NCI-H526 (cell line): ENCODE measurements around the gene KCNS1.

Experiments used
- DNase-seq, 2 experiments: peaks; one replicate each; lab custom pipeline; 2025; lab: John Stamatoyannopoulos, UW

The KCNS1 gene

DNA sequence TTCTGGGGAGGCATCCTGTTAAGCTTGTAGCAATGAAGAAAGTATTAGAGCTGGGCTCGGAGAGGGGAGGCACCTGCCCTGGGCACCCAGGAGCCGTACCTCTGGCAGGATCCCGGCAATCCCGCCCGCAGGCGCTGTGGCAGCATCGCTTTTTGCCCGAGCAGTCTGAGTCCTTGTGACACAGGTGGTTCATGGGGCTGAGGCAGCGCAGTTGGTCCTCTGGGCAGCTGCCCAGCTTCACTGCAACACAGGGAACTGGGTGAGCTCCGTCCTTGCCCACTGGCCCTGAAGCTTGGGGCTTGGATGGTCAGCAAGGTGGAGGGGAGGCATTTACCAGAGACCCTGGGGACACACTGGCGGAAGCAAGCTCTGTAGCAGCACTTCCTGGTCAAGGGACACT is 9.4 kb upstream of the KCNS1 start:
- DNase-seq: no peak

DNA sequence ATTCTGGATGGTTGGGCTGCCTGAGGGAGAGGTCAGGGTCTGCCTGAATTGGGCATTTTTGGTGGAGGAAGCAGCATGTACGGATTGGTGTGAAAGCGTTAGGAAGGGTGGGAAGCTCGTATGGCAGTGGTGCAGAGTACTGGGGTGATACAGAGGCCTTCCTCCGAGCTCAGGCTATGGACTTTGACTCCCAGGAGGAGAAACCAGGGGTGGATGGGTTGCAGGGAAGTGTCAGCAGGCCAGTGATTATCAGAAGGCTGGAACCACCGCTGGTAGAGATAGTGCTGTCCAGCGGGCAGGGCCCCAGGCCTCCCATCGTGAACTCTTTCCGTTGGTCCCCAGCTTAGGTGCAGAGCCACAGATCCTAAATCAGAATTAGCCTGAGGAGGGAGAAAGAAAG is 8.7 kb upstream of the KCNS1 start:
- no peak for DNase-seq

DNA sequence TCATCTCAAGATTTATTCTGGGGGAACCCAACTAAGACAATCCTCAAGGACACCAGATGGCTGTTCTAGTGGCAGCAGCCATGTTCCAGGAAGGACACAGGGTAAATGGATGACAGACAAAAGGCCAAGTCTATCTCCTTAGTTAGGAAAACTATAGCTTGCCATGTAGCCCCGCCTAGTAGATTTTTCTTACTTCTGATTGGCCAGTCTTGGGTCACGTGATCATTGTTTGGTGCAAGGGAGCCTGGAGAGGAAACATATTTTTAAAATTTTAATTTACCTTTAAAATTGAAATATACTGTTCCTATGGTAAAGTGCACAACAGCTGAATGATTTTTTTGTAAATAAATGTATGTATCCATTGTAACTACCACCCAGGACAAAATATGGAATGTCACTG is 4.4 kb upstream of the KCNS1 start:
- DNase-seq: no peak

DNA sequence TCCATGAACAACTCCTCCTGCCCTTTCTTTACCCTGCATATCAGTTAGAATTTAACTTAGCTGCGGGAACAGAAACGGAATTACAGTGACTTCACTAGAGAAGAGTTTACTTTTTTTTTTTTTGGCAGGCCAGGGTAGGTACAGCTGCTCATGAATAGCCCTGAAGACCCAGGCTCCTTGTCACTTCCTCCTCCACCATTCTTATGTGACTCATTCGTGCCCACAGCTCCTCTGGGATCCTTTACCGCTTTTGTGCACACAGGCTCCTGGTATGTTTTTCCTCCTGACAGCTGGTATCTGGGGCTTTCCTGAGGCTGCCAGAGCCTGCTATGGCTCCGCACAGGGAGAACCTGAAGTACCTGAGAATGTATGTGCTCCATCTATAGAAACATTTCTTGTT is 3.9 kb upstream of the KCNS1 start:
- DNase-seq: no peak

DNA sequence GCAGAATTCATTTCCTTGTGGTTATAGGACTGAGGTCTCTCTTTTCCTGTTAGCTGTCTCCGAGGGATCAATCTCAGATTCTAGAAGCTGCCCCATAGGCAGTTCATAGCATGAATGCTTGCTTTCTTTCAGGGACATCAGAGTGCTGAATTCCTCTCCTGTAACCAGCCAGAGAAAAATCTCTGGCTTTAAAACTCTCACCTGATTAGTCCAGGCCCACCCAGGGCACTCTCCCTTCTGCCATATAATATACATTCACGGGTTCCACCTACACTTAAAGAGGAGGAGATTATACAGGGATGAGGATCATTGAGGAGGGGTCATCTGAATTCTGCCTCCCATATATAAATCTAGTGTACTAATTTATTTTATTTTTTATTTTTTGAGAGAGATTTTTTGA is 2.1 kb upstream of the KCNS1 start:
- DNase-seq: no peak

DNA sequence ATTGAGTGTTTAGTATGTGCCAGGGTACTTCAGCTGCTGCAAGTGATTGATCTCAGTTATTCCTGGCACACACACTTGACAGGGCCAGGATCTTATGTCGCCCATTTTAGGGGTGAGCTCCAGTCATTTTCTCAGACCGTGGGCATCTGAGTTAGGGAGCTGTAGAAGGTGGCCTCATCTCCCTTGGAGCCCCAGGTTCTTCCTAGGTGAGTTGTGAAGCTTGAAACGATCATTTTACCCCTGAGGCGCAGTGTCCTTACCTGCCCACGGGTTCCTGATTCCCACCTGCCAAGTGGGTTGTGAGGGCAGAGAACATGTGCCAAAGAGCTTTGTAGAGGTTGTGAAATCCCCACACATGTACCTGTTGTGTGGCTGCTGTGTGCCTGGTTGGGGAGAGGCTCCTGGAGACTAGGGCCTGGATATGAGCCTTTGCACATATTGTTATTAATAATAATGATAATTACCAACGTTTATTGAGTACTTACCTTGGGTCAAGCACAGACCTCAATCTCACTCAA is 465 bp upstream of the KCNS1 start:
- DNase-seq: no peak

DNA sequence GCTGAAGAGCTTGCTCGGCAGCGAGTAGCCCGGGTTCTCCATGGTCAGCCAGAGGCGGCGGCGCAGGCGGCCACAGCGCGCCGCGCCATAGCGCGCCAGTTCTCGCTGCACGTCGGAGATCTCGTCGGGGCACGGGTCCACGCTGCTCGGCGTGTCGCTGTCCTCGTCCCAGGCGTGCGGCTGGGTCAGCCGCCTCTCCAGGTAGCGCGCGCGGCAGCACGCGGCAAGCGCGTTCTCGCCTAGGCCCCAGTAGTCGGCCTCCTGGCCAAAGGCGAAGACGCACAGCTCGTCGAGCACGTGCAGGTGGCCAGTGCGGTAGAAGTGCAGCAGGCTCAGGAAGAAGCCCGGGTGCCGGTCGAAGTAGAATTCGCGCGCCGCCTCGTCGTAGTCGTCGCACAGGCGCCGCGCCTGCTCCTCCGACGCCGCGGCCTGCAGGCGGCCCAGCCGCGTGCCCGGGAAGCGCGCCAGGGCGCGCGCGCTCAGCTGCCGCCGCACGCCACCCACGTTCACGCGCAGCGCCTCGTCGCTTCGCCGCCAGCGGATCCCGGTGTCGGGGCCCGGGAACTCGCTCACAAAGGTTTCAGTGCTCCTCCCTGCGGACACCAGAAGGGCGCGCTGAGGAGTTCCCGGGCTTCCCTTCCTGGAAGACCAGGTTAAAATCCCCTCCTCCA is 2.7 kb downstream of the KCNS1 start:
- DNase-seq: peak; percentile 33 to 75

DNA sequence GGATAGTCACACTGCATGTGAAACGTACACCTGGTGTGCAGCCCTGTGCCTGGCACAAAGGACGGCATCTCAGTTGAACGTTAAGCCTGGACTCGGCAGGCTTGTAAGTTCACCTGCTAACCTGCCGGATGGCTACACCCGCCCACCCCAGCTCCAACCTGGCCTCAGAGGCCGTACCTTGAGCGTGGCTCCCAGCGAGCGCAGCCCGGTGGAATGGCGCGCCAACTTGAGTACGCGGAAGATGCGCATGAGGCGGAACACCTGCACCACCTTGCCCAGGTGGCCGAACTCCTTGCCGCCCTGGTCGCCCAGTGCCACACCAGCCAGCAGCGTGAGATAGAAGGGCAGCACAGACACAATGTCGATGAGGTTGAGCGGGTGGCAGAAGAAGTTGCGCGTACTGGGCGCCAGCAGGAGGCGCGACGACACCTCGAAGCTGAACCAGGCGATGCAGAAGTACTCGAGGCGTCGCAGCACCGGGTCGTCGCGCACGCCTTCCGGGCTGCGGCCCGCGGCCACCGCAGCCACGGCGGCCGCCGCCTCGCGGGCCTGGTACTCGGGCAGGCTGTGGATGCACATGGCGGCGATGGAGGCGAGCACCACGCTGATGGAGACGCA is 3.3 kb downstream of the KCNS1 start:
- no peak for DNase-seq

DNA sequence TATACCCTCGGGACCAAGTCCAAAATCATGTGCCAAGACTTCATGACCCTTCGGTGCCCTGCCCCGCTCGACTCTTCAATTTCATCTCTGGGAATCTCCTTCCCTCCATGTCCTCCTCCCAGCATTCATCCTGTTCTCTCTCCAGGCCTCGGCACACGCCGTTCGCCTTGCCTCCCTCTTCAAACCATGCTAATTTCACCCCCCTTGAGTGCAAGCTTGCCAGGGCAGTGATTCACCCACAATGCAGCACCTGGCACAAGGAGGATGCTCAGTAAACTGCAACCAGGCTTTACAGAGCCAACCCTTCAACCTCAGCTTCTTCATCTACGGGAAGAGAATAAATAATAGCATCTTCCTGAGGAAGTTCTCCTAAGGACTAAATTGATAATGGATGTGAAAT is 4.1 kb downstream of the KCNS1 start:
- DNase-seq: no peak

DNA sequence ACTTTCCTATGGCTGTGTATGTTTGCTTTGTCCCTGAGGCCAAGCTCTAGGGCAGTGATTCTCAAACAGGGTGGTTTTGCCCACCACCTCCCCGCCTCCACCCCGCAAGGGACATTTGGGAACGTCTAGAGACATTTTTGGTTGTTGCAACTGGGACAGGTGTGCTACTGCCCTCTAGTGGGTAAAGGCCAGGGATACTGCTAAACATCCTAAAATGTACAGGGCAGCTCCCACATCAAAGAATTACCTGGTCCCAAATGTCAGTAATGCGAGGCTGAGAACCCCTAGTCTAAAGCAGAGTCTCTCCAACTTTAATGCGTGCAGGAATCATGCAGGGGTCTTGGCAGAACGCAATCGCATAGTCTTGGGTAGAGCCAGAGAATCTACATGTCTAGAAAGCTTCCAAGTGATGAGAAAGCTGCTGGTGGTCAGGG is 5.1 kb downstream of the KCNS1 start:
- peak; percentile 33 to 75 for DNase-seq

DNA sequence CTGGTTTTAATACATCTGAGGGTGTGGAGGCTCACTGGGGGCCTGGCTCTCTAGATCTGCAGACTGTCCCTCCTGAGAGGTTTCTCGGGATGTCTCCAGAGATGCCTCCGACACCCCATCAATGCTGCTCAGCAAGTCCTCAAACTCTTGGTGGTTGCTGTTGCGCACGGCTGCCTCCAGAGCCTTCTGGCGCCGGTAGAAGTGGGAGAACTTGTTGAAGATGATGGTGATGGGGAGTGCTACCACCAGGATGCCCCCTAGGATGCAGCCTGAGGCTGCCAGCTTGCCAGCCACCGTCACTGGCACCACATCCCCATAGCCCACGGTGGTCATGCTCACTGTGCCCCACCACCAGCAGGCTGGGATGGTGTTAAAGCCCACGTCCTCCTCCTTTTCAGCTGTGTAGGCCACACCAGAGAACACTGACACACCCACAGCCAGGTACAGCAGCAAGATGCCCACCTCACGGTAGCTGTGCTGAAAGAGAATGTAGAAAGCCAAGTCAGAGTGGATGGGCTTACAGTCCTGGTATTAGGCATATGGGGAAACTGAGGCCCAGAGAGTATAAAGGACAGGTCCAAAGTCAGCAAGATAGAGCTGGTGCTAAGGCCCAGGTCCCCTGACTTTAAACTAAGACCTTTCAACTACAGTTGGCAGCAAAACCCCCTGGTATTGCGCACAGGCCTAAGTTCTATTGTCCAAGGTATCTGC is 5.9 kb downstream of the KCNS1 start:
- no peak for DNase-seq

DNA sequence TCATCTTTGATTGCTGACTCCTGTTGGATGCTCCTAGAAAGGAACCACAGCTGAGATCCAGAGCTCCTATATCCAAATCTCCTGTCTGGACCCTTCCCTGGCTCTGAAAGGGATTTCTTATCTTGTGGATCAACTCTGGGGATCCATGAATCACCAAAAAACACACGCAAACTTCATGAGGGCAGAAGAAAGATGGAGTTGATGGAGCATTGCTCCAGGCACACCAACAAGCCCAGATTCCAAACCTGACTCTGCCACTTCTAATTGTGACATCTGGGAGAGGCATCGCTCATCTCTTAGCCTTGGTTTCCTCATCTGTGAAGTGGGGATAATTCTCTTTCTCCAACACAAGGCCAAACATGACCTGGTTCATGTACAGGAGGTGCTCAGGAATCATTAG is 6.7 kb downstream of the KCNS1 start:
- no peak for DNase-seq

DNA sequence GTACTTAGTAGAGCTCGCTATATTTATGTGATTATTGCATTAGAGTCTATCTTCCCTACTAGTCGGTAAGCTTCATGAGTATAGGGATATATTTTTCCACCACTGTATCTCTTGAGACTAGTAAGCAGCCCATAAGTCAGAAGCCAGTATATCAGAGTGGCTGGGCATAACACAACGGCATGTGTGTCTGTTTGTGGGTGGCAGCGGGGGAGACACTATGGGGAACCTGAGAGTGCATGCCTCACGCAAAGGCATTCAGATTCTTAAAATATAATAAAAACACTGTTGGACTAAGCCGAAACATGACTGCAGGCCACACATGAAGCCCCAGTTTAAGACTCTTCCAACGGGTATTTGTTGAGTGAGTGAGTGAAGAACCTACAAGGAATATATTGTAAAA is 8.0 kb downstream of the KCNS1 start:
- no peak for DNase-seq

DNA sequence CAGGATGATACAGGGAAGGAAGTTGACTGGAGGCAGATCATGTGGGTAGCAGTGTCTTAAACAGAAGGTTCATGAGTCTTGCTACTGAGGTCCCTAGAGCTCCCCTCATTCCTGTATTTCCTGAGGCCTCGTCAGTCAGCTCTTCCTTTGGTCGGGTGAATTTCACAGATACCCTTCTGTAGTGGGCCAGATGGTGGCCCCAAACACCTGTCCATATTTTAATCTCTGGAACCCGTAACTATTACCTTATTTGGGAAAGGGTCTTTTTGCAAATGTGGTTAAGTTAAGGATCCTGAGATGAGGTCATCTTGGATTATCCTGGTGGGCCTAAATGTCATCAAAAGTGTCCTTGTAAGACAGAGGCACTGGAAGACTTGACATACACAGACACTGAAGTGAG is 9.6 kb downstream of the KCNS1 start:
- DNase-seq: no peak

DNA sequence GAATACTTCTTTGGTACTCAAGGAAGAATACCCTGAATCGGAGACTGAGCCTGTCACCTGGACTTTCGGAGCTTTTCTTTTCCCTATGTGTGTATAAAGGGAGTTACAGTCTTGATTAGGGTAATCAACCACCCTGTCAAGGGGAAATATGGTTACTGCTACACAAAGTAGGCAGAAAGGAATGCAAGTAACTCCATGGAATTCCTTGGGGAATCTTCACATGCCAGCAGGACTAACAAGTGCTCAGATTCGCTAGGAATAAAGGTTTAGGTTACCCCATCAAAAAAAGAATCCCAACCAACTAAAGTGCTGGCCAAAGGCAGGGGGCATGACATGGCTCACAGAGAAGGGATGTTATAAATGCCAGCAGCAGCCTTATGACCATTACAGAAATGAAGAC is 10.4 kb downstream of the KCNS1 start:
- no peak for DNase-seq

DNA sequence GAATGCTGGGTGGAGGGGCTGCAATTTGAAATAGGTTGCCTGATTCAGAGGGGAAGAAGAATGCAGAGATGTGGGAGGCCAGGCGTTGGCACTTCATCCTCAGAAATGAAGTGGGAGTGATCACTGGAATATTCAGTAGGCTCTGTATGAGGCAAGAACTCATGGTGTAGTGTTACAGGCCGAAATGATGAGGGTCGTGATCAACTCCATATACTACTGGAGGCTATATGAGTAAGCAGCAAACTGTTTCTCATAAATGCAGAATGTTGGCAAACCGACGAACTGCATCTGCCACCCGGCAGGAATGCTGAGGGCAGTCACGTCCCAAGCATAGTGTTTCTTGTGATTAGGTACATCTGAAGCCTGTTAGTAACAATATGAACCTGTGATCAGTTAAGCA is 12.7 kb downstream of the KCNS1 start:
- no peak for DNase-seq

DNA sequence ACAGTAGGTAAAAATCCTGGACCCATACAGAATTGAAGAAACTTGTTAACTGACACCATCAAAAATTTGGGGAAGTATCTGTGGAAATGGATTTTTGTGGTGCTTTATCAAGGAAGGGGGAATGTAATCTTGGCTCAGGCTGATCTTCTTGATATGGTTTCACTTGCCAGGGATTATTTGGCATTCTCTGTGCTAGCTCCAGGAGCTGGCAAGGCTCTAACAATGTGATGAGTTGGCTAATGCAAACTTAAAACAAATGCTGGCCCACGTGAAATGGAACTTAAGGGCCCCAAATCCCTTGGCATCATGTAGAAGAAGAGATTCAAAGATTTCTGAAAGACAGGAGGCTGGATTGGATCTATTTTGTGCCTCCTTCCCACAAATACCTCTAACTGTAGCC is 13.1 kb downstream of the KCNS1 start:
- DNase-seq: no peak

DNA sequence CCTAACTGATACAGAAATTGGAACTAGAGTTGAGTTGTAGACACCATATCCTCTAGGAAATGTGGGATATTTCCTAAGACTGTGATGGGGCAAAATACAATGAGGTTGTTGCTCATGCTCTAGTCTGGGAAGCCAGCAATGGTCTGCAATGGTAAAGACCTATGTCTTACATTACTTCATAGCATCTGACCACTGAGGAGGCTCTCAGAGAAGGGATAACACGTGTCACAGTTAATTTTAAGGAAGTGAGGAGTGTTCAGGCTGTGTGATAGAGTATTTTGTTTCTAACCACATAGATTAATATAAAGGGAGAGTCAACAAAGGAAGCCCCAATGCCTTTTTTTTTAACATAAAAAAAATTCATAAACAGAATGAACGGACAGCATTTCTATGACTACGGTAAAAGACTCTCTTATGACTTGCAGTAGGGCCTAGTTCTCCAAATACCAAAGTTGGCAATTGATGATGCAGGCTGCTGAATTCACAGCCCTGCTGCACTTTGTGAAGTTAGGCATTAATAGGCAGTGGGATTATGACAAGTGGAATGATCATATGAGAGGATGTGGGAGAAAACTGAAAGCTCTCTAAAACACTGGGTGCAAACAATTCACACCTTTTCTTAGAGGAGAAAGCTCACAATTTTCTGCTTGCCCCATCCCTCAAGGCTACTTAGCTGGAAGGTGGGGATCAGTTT is 13.7 kb downstream of the KCNS1 start:
- no peak for DNase-seq

DNA sequence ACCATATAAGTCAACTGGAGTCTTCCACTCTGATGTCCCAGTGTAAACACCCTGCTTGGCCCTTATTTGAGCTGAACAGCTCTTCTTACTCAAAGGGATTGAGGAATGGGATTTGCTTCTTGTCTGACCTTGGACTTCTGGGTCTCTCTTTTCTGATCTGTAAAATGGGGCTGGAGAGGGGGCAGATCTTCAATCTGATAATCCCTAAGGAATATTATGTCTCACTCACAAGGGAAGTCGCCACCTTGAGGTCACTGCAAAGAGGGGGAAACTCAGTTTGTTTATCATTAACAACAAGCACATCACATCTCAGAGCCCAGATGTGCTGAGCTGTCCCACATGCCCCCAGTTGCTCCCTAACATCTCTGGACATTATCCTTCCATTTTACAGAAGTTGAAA is 15.1 kb downstream of the KCNS1 start:
- no peak for DNase-seq

DNA sequence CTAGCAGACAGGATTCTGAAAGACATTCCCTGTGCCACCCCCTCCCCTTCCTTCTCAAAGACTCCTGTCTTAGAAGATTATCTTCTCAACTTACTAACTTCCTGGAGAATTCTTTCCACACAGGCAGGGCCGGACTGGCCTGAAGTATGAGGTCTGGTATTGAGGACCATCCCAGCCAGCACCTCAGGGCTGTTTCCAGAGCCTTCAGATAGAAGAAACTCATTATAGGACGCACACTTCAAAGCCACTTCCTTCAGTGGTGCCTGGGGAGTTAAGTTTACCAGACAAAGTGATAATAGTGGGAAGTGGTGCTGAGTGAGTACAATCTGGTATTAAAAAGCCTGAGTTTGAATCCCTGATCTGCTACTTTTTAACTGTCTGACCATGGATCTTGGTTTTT is 15.6 kb downstream of the KCNS1 start:
- no peak for DNase-seq

DNA sequence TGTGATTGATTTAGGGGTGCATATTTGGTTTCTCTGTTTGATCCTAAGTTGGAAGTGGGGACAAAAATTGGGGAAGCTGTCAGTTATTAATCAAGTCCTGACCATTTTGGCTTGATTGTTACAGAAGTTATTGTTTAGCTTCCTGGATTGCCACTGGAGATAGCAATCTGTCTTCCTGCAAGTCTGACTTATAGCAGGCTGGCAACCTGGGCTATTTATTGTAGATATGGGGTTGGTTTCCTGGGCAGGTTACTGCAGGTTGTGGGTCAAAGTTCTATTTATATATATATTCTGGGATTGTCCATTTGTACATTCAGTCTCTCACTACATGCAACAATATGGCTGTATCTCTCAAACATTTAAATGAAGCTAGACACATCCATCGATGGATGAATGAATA is 17.8 kb downstream of the KCNS1 start:
- no peak for DNase-seq

DNA sequence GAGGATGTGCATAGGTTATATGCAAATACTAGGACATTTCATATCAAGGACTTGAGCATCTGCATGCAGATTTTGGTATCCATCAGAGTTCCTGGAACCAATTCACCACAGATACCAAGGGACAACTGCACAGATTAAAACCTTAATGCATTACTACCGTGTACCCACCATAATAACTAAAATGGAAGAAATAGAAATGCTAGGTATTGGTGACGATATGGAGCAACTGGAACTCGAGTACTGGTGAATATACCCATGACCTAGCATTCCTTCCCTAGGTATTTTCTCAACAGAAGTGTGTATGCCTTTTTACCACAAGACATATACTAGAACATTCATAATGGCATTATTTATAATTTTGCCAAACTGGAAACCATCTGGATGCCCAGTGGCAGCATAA is 18.5 kb downstream of the KCNS1 start:
- peak; percentile 31 to 38 for DNase-seq
